Muscle layer of colon (tissue), 2 donors: ENCODE results near the gene GRID1.

Source experiments
- H3K27ac ChIP-seq: one replicate; pipeline ENCODE4 v1.7.0; 2013; ENCODE audit warnings: low read depth, mild to moderate bottlenecking, low read length, moderate library complexity
- H3K27me3 ChIP-seq, 2 donors: one replicate each; pipeline ENCODE4 v1.7.0; 2013; ENCODE audit warnings: low read length in 2 of 2, mild to moderate bottlenecking in 2 of 2; ENCODE audit not compliant: insufficient read depth in 2 of 2, control insufficient read depth in 1 of 2
- H3K36me3 ChIP-seq: one replicate; pipeline ENCODE4 v1.7.0; 2013; ENCODE audit warnings: mild to moderate bottlenecking, low read length; ENCODE audit not compliant: insufficient read depth
- H3K4me1 ChIP-seq: one replicate; pipeline ENCODE4 v1.7.0; 2013; ENCODE audit warnings: mild to moderate bottlenecking, low read length; ENCODE audit not compliant: insufficient read depth
- H3K4me3 ChIP-seq, 2 donors: one replicate each; pipeline ENCODE4 v1.7.0; 2013; ENCODE audit warnings: low read length in 2 of 2, low read depth in 1 of 2, mild to moderate bottlenecking in 1 of 2, moderate library complexity in 1 of 2
- H3K9ac ChIP-seq: one replicate; pipeline ENCODE4 v1.7.0; 2013; ENCODE audit warnings: low read length
- H3K9me3 ChIP-seq: one replicate; pipeline ENCODE4 v1.7.0; 2013; ENCODE audit warnings: mild to moderate bottlenecking, low read length
- donor health status: abdominal sarcoma.
- donor health status: Adenocarcinoma of cecum.

GRID1 gene

GRCh38 chr10:86223256-86223655 is 143.3 kb downstream of the GRID1 start:
- Histone ChIP-seq H3K36me3 (no peaks in the 10 kb centered on the region), H3K27ac (no peak overlapping the region), H3K4me1 (peaks cover 11% of the 10 kb centered on the region), H3K4me3 (no peak overlapping the region), H3K9me3 (no peaks in the 10 kb centered on the region), H3K9ac (no peak overlapping the region), H3K27me3 (no peaks in the 10 kb centered on the region)

- no peak overlapping the region for H3K4me3 ChIP-seq
- H3K4me1 ChIP-seq = peaks cover 11% of the 10 kb centered on the region
- H3K9ac ChIP-seq = no peak overlapping the region
- H3K27me3 ChIP-seq = no peaks in the 10 kb centered on the region
- no peak overlapping the region for H3K27ac ChIP-seq
- H3K36me3 ChIP-seq = no peaks in the 10 kb centered on the region
- no peaks in the 10 kb centered on the region for H3K9me3 ChIP-seq
Observed at GRCh38 chr10:86222687-86223086, 143.9 kb downstream of the GRID1 start.

- H3K4me1 ChIP-seq = peaks cover 11% of the 10 kb centered on the region
- no peak overlapping the region for H3K9ac ChIP-seq
- no peaks in the 10 kb centered on the region for H3K36me3 ChIP-seq
- H3K4me3 ChIP-seq = no peak overlapping the region
- H3K27ac ChIP-seq = no peak overlapping the region
- no peaks in the 10 kb centered on the region for H3K9me3 ChIP-seq
- no peaks in the 10 kb centered on the region for H3K27me3 ChIP-seq
Observed at GRCh38 chr10:86222336-86222650, 144.3 kb downstream of the GRID1 start.

GRCh38 chr10:86221442-86222335 is 144.9 kb downstream of the GRID1 start:
- no peak overlapping the region for H3K4me3 ChIP-seq

GRCh38 chr10:86220626-86221025 is 146.0 kb downstream of the GRID1 start:
- no peaks in the 10 kb centered on the region for H3K9me3 ChIP-seq
- no peak overlapping the region for H3K9ac ChIP-seq
- no peak overlapping the region for H3K4me3 ChIP-seq
- H3K4me1 ChIP-seq = peaks cover 10% of the 10 kb centered on the region
- no peaks in the 10 kb centered on the region for H3K27me3 ChIP-seq
- no peaks in the 10 kb centered on the region for H3K36me3 ChIP-seq
- no peak overlapping the region for H3K27ac ChIP-seq

More at GRCh38 chr10:86221442-86222335, 144.9 kb downstream of the GRID1 start:
- H3K9ac ChIP-seq = no peak overlapping the region
- H3K36me3 ChIP-seq = no peaks in the 10 kb centered on the region
- H3K27ac ChIP-seq = no peak overlapping the region
- no peaks in the 10 kb centered on the region for H3K27me3 ChIP-seq
- no peaks in the 10 kb centered on the region for H3K9me3 ChIP-seq
- H3K4me1 ChIP-seq = peaks cover 11% of the 10 kb centered on the region

- Histone ChIP-seq H3K9ac (no peak overlapping the region), H3K27ac (no peak overlapping the region), H3K36me3 (no peaks in the 10 kb centered on the region), H3K9me3 (no peaks in the 10 kb centered on the region), H3K4me1 (no peaks in the 10 kb centered on the region), H3K27me3 (no peaks in the 10 kb centered on the region), H3K4me3 (no peak overlapping the region)
Observed at GRCh38 chr10:86219271-86219670, 147.3 kb downstream of the GRID1 start.

GRCh38 chr10:86218842-86219241 is 147.8 kb downstream of the GRID1 start:
- H3K4me3 ChIP-seq = no peak overlapping the region

GRCh38 chr10:86218160-86218559 is 148.4 kb downstream of the GRID1 start:
- Histone ChIP-seq H3K27me3 (no peaks in the 10 kb centered on the region), H3K9ac (no peak overlapping the region), H3K27ac (no peak overlapping the region), H3K9me3 (no peaks in the 10 kb centered on the region), H3K4me1 (no peaks in the 10 kb centered on the region), H3K36me3 (no peaks in the 10 kb centered on the region), H3K4me3 (no peak overlapping the region)

More at GRCh38 chr10:86218842-86219241, 147.8 kb downstream of the GRID1 start:
- Histone ChIP-seq H3K9ac (no peak overlapping the region), H3K27me3 (no peaks in the 10 kb centered on the region), H3K4me1 (no peaks in the 10 kb centered on the region), H3K27ac (no peak overlapping the region), H3K36me3 (no peaks in the 10 kb centered on the region), H3K9me3 (no peaks in the 10 kb centered on the region)

GRCh38 chr10:86217371-86218080 is 149.1 kb downstream of the GRID1 start:
- no peaks in the 10 kb centered on the region for H3K4me1 ChIP-seq
- no peaks in the 10 kb centered on the region for H3K36me3 ChIP-seq
- H3K27ac ChIP-seq = no peak overlapping the region
- H3K27me3 ChIP-seq = no peaks in the 10 kb centered on the region
- no peak overlapping the region for H3K9ac ChIP-seq
- H3K4me3 ChIP-seq = no peak overlapping the region
- no peaks in the 10 kb centered on the region for H3K9me3 ChIP-seq

- Histone ChIP-seq H3K27ac (no peak overlapping the region), H3K4me3 (no peak overlapping the region), H3K4me1 (no peaks in the 10 kb centered on the region), H3K9me3 (no peaks in the 10 kb centered on the region), H3K27me3 (no peaks in the 10 kb centered on the region), H3K36me3 (no peaks in the 10 kb centered on the region), H3K9ac (no peak overlapping the region)
Observed at GRCh38 chr10:86216886-86217285, 149.7 kb downstream of the GRID1 start.

GRCh38 chr10:86215712-86216111 is 150.9 kb downstream of the GRID1 start:
- Histone ChIP-seq H3K4me1 (no peaks in the 10 kb centered on the region), H3K4me3 (no peak overlapping the region), H3K9ac (no peak overlapping the region), H3K36me3 (no peaks in the 10 kb centered on the region), H3K27ac (no peak overlapping the region), H3K9me3 (no peaks in the 10 kb centered on the region), H3K27me3 (no peaks in the 10 kb centered on the region)
